ENCODE results near the gene CLDN19. TPM values are rescaled to one million over a fixed set of nuclear protein-coding genes. Genes with fewer than 3 reads are reported as not detected.
"Not testable (repeated sequence)": the region's sequence is repeated elsewhere in the genome, so short reads cannot be mapped to it uniquely, and the experiment has no call there.

Gene CLDN19
- total and polyA plus RNA-seq, 10 donors, result 0.26 to 0.28 TPM; not detected in 8

DNA sequence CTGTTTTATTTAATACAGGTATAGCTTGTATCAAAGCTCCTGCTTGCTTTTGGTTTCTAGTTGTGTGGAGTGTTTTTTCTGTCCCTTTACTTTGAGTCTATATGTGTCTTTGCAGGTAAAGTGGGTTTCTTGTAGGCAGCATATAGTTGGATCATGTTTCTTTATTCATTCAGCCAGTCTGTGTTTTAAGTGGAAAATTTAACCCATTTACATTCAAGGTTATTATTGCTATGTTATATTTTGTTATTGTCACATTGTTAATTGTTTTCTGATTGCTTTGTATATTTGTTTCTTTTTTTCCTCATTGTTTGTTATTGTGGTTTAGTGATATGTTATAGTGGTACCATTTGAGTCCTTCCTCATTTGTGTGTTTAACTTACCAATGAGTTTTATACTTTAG lies 26.7 kb downstream of the CLDN19 start:
- intact Hi-C loops (cut with DNase I; ENCODE audit: low total_unique reads), result no loop called here
- no peaks in the 10 kb centered on the region for H3K4me1 ChIP-seq

DNA sequence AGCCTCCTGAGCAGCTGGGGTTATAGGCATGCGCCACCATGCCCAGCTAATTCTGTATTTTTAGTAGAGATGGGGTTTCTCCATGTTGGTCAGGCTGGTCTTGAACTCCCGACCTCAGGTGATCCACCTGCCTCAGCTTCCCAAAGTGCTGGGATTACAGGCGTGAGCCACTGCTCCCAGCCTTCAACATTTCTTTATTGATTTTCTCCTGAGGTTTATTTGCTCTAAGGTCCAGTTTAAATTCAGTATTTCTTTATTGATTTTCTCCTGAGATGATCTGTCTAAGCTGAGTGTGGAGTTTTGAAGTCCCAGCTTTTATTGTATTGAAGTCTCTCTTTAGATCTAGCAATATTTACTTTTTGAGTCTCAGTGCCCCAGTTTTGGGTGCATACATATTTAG lies 27.2 kb downstream of the CLDN19 start:
- peaks cover 7 to 42% (median 30%) of the 10 kb centered on the region in 8 donors for H3K9me3 ChIP-seq
- peaks cover 0 to 85% (median 24%) of the 10 kb centered on the region in 6 donors for H3K36me3 ChIP-seq
- DNase-seq; H3K27ac ChIP-seq; H3K4me3 ChIP-seq; H3K27me3 ChIP-seq (replicated peaks in 1 of 7); intact Hi-C loops (cut with DNase I; ENCODE audit: low total_unique reads); H3K4me1 ChIP-seq: not testable (repeated sequence)
- 96 to 100% (median 98%) methylated on average over 3 of the region's 3 CpGs for WGBS, 5 donors

More for the DNA sequence above, 26.7 kb downstream of the CLDN19 start:
- no peak for TF ChIP-seq POLR2AphosphoS5 (IDR thresholded peaks at IDR 0.05)
- TF ChIP-seq CTCF (IDR thresholded peaks at IDR 0.05 in 8 of 11, conservative IDR thresholded peaks at IDR 0.05 in 3 of 11), result no peak
- TF ChIP-seq POLR2A (IDR thresholded peaks at IDR 0.05), result no peak
- H3K27me3 ChIP-seq (replicated peaks in 1 of 7), result no peaks in the 10 kb centered on the region
- H3K27ac ChIP-seq, result no peak overlapping the region
- no peak overlapping the region for H3K4me3 ChIP-seq
- peaks cover 7 to 41% (median 29%) of the 10 kb centered on the region in 8 donors for H3K9me3 ChIP-seq
- peaks cover 0 to 85% (median 22%) of the 10 kb centered on the region in 6 donors for H3K36me3 ChIP-seq
- DNase-seq, result no peak

DNA sequence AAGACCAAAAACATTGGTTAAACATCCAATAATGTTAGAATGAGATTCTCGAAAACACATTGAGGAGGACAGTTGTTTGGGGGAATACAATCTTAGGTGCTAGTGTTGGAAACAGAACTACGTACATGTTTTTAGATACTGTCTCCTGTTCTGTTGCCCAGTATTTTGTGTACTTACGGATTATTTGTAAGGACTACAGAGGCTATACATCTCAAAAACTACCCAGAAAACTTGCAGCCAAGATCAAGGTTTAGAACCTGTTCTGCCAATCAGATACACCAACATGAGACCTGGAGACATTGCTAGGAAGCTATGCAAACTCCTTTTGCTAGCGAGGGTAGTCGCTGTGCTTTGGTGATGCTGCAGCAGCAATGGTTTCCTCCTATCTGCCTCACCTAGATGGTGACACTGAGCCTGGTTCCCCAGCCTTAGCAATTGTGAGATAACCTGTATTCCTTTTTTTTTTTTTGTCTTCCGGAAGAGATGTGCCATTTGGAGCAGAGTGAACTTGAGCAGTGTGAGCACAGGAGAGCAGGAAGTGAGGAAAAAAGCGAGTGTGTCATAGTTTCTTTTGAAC lies 36.1 kb downstream of the CLDN19 start:
- intact Hi-C loops (cut with DNase I; ENCODE audit: low total_unique reads), result no loop called here
- Histone ChIP-seq H3K4me1 (no peaks in the 10 kb centered on the region), H3K9me3 (peaks cover 0 to 13% (median 5%) of the 10 kb centered on the region in 8 donors), H3K36me3 (peaks cover 0 to 99% (median 78%) of the 10 kb centered on the region in 6 donors), H3K27ac (no peak overlapping the region), H3K27me3 (replicated peaks in 1 of 7) (no peaks in the 10 kb centered on the region), H3K4me3 (no peak overlapping the region)
- peak in 1 of 3 donors; percentile 39 for TF ChIP-seq POLR2AphosphoS5 (IDR thresholded peaks at IDR 0.05)
- no peak for TF ChIP-seq CTCF (IDR thresholded peaks at IDR 0.05 in 8 of 11, conservative IDR thresholded peaks at IDR 0.05 in 3 of 11)
- WGBS, 5 donors, result 93 to 97% (median 95%) methylated on average over 7 of the region's 7 CpGs
- DNase-seq, result no peak

GRCh38 chr1:42700006-42700405 lies 40.0 kb downstream of the CLDN19 start:
- no peaks in the 10 kb centered on the region for H3K27me3 ChIP-seq (replicated peaks in 1 of 7)
- DNase-seq, result no peak
- no peaks in the 10 kb centered on the region for H3K9me3 ChIP-seq
- no peak overlapping the region for H3K4me3 ChIP-seq
- intact Hi-C loops (cut with DNase I; ENCODE audit: low total_unique reads), result no loop called here
- no peak for TF ChIP-seq POLR2A (IDR thresholded peaks at IDR 0.05)
- TF ChIP-seq CTCF (IDR thresholded peaks at IDR 0.05 in 8 of 11, conservative IDR thresholded peaks at IDR 0.05 in 3 of 11), result no peak
- peaks cover 0 to 2% (median 0%) of the 10 kb centered on the region in 6 donors for H3K4me1 ChIP-seq
- no peak overlapping the region for H3K27ac ChIP-seq
- H3K36me3 ChIP-seq, result peaks cover 7 to 100% (median 91%) of the 10 kb centered on the region in 6 donors
